Body of pancreas (tissue), 4 donors: ENCODE data around the gene DCTN1. TPM values are rescaled to one million over a fixed set of nuclear protein-coding genes. Genes with fewer than 3 reads are reported as not detected.

Experiments
- ATAC-seq: fragments of 150-250 bp; one replicate; pipeline ENCODE4 v1.9.1; 2016
- DNase-seq, 4 donors: peaks; one replicate each; pipeline ENCODE4 v3.0.0-alpha.2; 2019
- H3K27ac ChIP-seq, 4 donors: fragments of 200-600 bp; sonication (generic); 1 replicate in 3 of 4; 2 replicates in 1 of 4; pipeline versions ENCODE4 v1.5.1 to v1.6.1; 2016 to 2019; ENCODE audit warnings: mild to moderate bottlenecking in 1 of 4, mixed read lengths in 1 of 4, moderate library complexity in 1 of 4
- H3K27me3 ChIP-seq, 2 donors: fragments of 200-600 bp; sonication (generic); one replicate each; pipeline ENCODE4 v1.6.0; 2016; ENCODE audit warnings: mild to moderate bottlenecking in 1 of 2
- H3K36me3 ChIP-seq, 2 donors: fragments of 200-600 bp; sonication (generic); replicated peaks in 1 of 2; 2 replicates each; pipeline ENCODE4 v1.5.1; 2016; ENCODE audit warnings: low read depth in 2 of 2; ENCODE audit not compliant: insufficient read depth in 1 of 2
- H3K4me1 ChIP-seq: fragments of 200-600 bp; sonication (generic); one replicate; pipeline ENCODE4 v1.6.0; 2016
- H3K4me3 ChIP-seq, 2 donors: fragments of 200-600 bp; sonication (generic); 1 replicate in 1 of 2; 2 replicates in 1 of 2; pipeline ENCODE4 v1.5.1; 2016 to 2019
- H3K9me3 ChIP-seq, 3 donors: fragments of 200-600 bp; sonication (generic); 1 replicate in 2 of 3; 2 replicates in 1 of 3; pipeline ENCODE4 v1.5.1; 2016
- CTCF ChIP-seq, 7 experiments: fragments of 450-650 bp in 4 of 7; fragments of 200-600 bp in 3 of 7; sonication (generic) in 3 of 7; IDR thresholded peaks; one replicate each; pipeline ENCODE4 v1.5.1; 2016 to 2019; ENCODE audit warnings: antibody characterized with exemption in 7 of 7
- POLR2A ChIP-seq, 3 donors: fragments of 450-650 bp; IDR thresholded peaks; one replicate each; pipeline ENCODE4 v1.6.1; 2016; ENCODE audit warnings: antibody characterized with exemption in 3 of 3, mild to moderate bottlenecking in 2 of 3
- WGBS, 2 donors: methylation state at CpG; one replicate each; pipeline ENCODE4 v1.1.5; 2017; 5-methylcytosine and 5-hydroxymethylcytosine counted together
- intact Hi-C: fragments of 100-400 bp; cut with DNase I; formaldehyde crosslinking; loops from one replicate; pipeline ENCODE4 v1.15.1; 2023
- total RNA-seq, 2 donors: library from RNA; depleted of rRNA; stranded (reverse); fragments of >200 nt; gene quantifications; one replicate each; pipeline ENCODE4 v1.1.0, GENCODE V29; 2016

The DCTN1 gene
- total RNA-seq, 2 donors from 2014 or later = 71.3 to 82.4 TPM

GRCh38 chr2:74413001-74413698, 33.0 kb upstream of the DCTN1 start:
- no peaks in the 10 kb centered on the region for H3K27me3 ChIP-seq
- no peak for DNase-seq
- H3K36me3 ChIP-seq = no peaks in the 10 kb centered on the region
- TF ChIP-seq CTCF (IDR thresholded peaks at IDR 0.05) = no peak
- no peak for TF ChIP-seq POLR2A (IDR thresholded peaks at IDR 0.05)
- 70 to 71% methylated on average over 7 of the region's 8 CpGs for WGBS, 2 donors
- peaks cover 16% of the 10 kb centered on the region for H3K4me1 ChIP-seq
- no peak overlapping the region for H3K4me3 ChIP-seq
- no peaks in the 10 kb centered on the region for H3K9me3 ChIP-seq
- ATAC-seq = no peak
- H3K27ac ChIP-seq = no peak overlapping the region
- intact Hi-C loops = no loop called here

GRCh38 chr2:74407682-74408081, 27.6 kb upstream of the DCTN1 start:
- ATAC-seq = no peak
- TF ChIP-seq POLR2A (IDR thresholded peaks at IDR 0.05) (no peak), CTCF (IDR thresholded peaks at IDR 0.05) (no peak)
- Histone ChIP-seq H3K27me3 (no peaks in the 10 kb centered on the region), H3K36me3 (no peaks in the 10 kb centered on the region), H3K9me3 (no peaks in the 10 kb centered on the region), H3K27ac (no peak overlapping the region), H3K4me1 (no peaks in the 10 kb centered on the region), H3K4me3 (no peak overlapping the region)
- intact Hi-C loops = no loop called here
- DNase-seq = no peak
- WGBS, 2 donors = 65 to 67% methylated on average over 5 of the region's 5 CpGs

- TF ChIP-seq POLR2A (IDR thresholded peaks at IDR 0.05) = no peak
- TF ChIP-seq CTCF (IDR thresholded peaks at IDR 0.05) = no peak
- no peaks in the 10 kb centered on the region for H3K4me1 ChIP-seq
- no peaks in the 10 kb centered on the region for H3K27me3 ChIP-seq
- no peaks in the 10 kb centered on the region for H3K36me3 ChIP-seq
- H3K4me3 ChIP-seq = no peak overlapping the region
- no peaks in the 10 kb centered on the region for H3K9me3 ChIP-seq
- no peak overlapping the region for H3K27ac ChIP-seq
- DNase-seq (no peak), ATAC-seq (no peak)
- intact Hi-C loops = no loop called here
Observed at GRCh38 chr2:74406035-74406434, 25.9 kb upstream of the DCTN1 start.

- Histone ChIP-seq H3K9me3 (no peaks in the 10 kb centered on the region), H3K36me3 (no peaks in the 10 kb centered on the region), H3K4me3 (no peak overlapping the region), H3K27me3 (no peaks in the 10 kb centered on the region), H3K4me1 (no peaks in the 10 kb centered on the region), H3K27ac (no peak overlapping the region)
- TF ChIP-seq POLR2A (IDR thresholded peaks at IDR 0.05) = no peak
- no peak for TF ChIP-seq CTCF (IDR thresholded peaks at IDR 0.05)
- ATAC-seq (no peak), DNase-seq (no peak)
- 67 to 68% methylated on average over 2 of the region's 2 CpGs for WGBS, 2 donors
- intact Hi-C loops = no loop called here
Observed at GRCh38 chr2:74401891-74402290, 21.8 kb upstream of the DCTN1 start.

GRCh38 chr2:74399785-74400184, 19.7 kb upstream of the DCTN1 start:
- H3K4me1 ChIP-seq = no peaks in the 10 kb centered on the region
- DNase-seq (no peak), ATAC-seq (peak; percentile 35)
- no peaks in the 10 kb centered on the region for H3K27me3 ChIP-seq
- H3K9me3 ChIP-seq = no peaks in the 10 kb centered on the region
- TF ChIP-seq CTCF (IDR thresholded peaks at IDR 0.05) = peak in 6 of 7 experiments; percentile 17 to 49 (median 34)
- no peak for TF ChIP-seq POLR2A (IDR thresholded peaks at IDR 0.05)
- intact Hi-C loops = no loop called here
- no peak overlapping the region for H3K4me3 ChIP-seq
- H3K27ac ChIP-seq = no peak overlapping the region
- H3K36me3 ChIP-seq = no peaks in the 10 kb centered on the region
